Dendritic cell treated with granulocyte-macrophage colony-stimulating factor and Interleukin-4, amounts not matched to agents 40 ng/mL and 50 ng/mL, for 4 days (primary cell): ENCODE results near the gene ORM1.

ENCODE experiments used
- H3K27ac Mint-ChIP-seq: one replicate; pipeline ENCODE4 v1.8.0; 2022; ENCODE audit warnings: mild to moderate bottlenecking, mixed read lengths
- H3K27me3 Mint-ChIP-seq: one replicate; pipeline ENCODE4 v1.8.0; 2022; ENCODE audit warnings: mild to moderate bottlenecking, mixed read lengths
- H3K36me3 Mint-ChIP-seq: one replicate; pipeline ENCODE4 v1.8.0; 2022; ENCODE audit warnings: low read depth, mixed read lengths
- H3K4me1 Mint-ChIP-seq: one replicate; pipeline ENCODE4 v1.8.0; 2022; ENCODE audit warnings: low read depth, mixed read lengths
- H3K4me3 Mint-ChIP-seq: one replicate; pipeline ENCODE4 v1.8.0; 2022; ENCODE audit warnings: mild to moderate bottlenecking, moderate library complexity, mixed read lengths
- H3K9me3 Mint-ChIP-seq: one replicate; pipeline ENCODE4 v1.8.0; 2022; ENCODE audit warnings: mixed read lengths
- intact Hi-C: fragments of 100-400 bp; cut with micrococcal nuclease; formaldehyde crosslinking; loops from one replicate; pipeline ENCODE4 v1.15.0; 2022

ORM1 gene

GRCh38 chr9:114283551-114284111 is 39.3 kb upstream of the ORM1 start:
- intact Hi-C loops, result no loop called here
- no peaks in the 10 kb centered on the region for H3K9me3 Mint-ChIP-seq
- no peaks in the 10 kb centered on the region for H3K27me3 Mint-ChIP-seq
- no peak overlapping the region for H3K4me3 Mint-ChIP-seq
- peaks cover 5% of the 10 kb centered on the region for H3K4me1 Mint-ChIP-seq
- no peak overlapping the region for H3K27ac Mint-ChIP-seq
- H3K36me3 Mint-ChIP-seq, result no peaks in the 10 kb centered on the region

- peaks cover 5% of the 10 kb centered on the region for H3K4me1 Mint-ChIP-seq
- no peak overlapping the region for H3K4me3 Mint-ChIP-seq
- no peaks in the 10 kb centered on the region for H3K27me3 Mint-ChIP-seq
- intact Hi-C loops, result no loop called here
- H3K36me3 Mint-ChIP-seq, result no peaks in the 10 kb centered on the region
- H3K27ac Mint-ChIP-seq, result no peak overlapping the region
- H3K9me3 Mint-ChIP-seq, result no peaks in the 10 kb centered on the region
Observed at GRCh38 chr9:114284316-114285060, 38.4 kb upstream of the ORM1 start.

GRCh38 chr9:114285166-114285867 is 37.6 kb upstream of the ORM1 start:
- H3K27me3 Mint-ChIP-seq, result no peaks in the 10 kb centered on the region
- H3K4me3 Mint-ChIP-seq, result no peak overlapping the region
- intact Hi-C loops, result no loop called here
- no peaks in the 10 kb centered on the region for H3K9me3 Mint-ChIP-seq
- no peak overlapping the region for H3K27ac Mint-ChIP-seq
- H3K4me1 Mint-ChIP-seq, result peaks cover 5% of the 10 kb centered on the region
- no peaks in the 10 kb centered on the region for H3K36me3 Mint-ChIP-seq

GRCh38 chr9:114286146-114286679 is 36.7 kb upstream of the ORM1 start:
- H3K9me3 Mint-ChIP-seq, result no peaks in the 10 kb centered on the region
- peaks cover 4% of the 10 kb centered on the region for H3K27me3 Mint-ChIP-seq
- H3K36me3 Mint-ChIP-seq, result no peaks in the 10 kb centered on the region
- no peak overlapping the region for H3K27ac Mint-ChIP-seq
- intact Hi-C loops, result no loop called here
- no peak overlapping the region for H3K4me3 Mint-ChIP-seq
- peaks cover 5% of the 10 kb centered on the region for H3K4me1 Mint-ChIP-seq

DNA sequence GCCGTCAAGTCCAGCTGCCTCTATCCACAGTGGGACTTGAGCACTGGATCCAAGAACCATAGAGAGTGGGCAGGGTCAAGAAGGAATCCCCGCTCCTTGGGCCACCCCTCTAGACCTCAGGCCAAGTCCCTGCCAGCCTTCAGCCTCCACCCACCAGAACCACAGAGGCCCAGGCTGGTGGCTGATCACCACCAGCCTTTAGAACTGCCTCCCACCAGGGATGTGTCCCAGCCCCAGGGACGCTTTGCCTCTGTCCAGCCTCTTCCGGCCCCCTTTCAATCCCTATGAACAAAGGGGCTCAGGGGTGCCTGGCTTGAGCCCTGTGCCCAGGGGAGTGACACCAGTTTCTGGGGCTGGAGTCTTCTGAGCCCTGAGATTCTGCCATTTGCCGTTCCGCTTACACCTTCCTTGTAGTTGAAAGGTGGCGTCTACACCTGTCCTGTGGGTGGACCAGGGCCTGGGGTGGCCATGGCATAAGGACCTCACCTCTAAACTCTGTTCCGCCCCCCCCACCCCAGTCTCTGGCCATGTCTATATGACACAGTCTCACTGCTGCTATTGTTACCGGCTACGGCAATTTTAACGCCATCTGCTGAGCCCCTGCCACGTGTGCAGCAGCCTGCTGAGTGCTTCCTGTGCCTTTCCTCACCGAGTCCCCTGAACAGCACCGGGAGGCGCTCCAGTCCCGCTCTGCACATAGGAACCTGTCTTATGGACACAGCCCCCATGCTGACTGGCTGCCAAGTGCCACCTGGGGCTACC is 35.7 kb upstream of the ORM1 start:
- Mint-ChIP-seq H3K27me3 (peaks cover 12% of the 10 kb centered on the region), H3K9me3 (no peaks in the 10 kb centered on the region), H3K27ac (no peak overlapping the region), H3K36me3 (no peaks in the 10 kb centered on the region), H3K4me1 (peaks cover 5% of the 10 kb centered on the region), H3K4me3 (no peak overlapping the region)
- intact Hi-C loops, result no loop called here

DNA sequence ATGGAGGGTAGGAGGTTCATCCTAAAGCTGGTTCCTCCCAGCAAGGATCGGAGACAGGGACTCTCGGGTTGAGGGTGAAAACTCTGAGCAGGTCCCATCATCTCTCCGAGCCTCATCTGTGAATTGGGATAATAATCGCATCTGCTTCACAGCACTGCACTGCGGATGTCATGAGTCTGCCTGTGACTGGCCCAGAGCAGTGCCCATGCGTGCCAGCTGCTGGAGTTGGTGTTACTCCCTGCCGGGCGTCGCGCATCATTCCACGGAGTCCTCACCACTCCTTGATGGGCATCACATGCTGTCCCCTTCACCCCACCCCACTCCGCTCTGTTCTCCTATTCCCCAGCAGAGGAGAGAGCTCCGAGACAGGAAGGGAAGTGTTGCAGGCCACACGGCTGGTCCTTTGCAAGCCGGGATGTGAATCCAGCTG is 35.1 kb upstream of the ORM1 start:
- Mint-ChIP-seq H3K4me1 (peaks cover 5% of the 10 kb centered on the region), H3K27me3 (peaks cover 14% of the 10 kb centered on the region)
- intact Hi-C loops, result no loop called here

DNA sequence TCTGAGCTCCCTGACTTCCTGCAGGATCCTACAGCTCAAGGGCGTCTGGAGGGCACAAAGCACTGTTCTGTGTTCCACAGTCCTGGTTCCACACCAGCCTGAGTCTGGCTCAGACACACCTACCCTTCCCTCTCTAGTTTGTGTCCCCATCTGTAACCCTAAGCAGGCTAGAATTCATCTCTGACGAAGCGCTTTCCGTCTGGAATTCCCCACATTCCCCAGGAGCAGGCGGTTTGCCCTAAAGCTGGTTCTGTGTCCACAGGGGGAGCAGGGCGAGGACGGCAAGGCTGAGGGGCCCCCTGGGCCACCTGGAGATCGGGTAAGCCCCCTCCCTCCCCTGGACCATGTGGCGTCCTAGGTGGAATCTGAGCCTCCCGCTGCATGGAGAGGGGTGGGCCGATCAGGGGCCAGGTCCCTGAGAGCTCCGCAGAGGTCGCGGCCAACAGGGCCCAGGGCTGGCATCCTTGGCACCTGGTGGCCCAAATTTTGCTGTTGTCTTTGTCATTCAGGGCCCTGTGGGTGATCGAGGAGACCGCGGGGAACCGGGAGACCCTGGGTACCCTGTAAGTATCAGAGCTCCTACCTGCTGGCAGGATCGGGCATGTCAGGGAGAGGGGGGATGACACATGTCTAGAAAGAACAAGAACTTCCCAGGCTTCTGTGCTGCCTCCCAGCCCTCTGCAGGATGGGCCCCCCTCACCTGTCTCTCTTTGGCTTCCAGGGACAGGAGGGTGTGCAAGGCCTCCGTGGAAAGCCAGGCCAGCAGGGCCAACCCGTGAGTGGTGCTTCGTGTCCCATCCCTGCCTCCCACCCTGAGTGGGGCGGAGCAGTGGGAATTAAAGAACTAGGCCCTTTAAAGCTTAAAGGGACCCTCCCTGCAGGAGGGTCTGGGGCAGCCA is 34.5 kb upstream of the ORM1 start:
- H3K4me3 Mint-ChIP-seq, result no peak overlapping the region
- intact Hi-C loops, result no loop called here
- H3K27me3 Mint-ChIP-seq, result peaks cover 17% of the 10 kb centered on the region
- no peaks in the 10 kb centered on the region for H3K36me3 Mint-ChIP-seq
- H3K27ac Mint-ChIP-seq, result no peak overlapping the region
- peaks cover 5% of the 10 kb centered on the region for H3K4me1 Mint-ChIP-seq
- H3K9me3 Mint-ChIP-seq, result no peaks in the 10 kb centered on the region

More for the DNA sequence above, 35.1 kb upstream of the ORM1 start:
- Mint-ChIP-seq H3K4me3 (no peak overlapping the region), H3K9me3 (no peaks in the 10 kb centered on the region), H3K27ac (no peak overlapping the region), H3K36me3 (no peaks in the 10 kb centered on the region)

DNA sequence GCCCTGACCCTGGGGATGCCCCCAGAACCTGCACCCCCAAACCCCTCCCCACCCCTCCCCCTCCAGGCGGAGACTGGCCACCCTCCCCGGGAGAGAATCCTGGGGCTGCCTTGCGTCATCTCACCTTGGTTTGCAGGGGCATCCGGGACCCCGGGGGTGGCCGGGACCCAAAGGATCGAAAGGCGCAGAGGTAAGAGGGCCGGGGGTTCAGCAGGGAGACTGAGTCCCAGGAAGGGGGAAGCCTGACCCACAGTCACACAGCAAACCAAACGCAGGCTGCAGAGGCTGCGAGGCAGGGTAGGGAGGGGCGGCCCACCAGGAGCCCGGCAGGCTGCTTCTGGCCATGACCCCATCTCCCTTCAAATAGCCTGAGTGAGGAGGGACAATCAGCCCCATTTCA is 33.8 kb upstream of the ORM1 start:
- Mint-ChIP-seq H3K4me1 (peaks cover 5% of the 10 kb centered on the region), H3K4me3 (no peak overlapping the region), H3K36me3 (no peaks in the 10 kb centered on the region), H3K27ac (no peak overlapping the region), H3K9me3 (no peaks in the 10 kb centered on the region), H3K27me3 (peaks cover 18% of the 10 kb centered on the region)
- intact Hi-C loops, result no loop called here

- Mint-ChIP-seq H3K36me3 (no peaks in the 10 kb centered on the region), H3K27me3 (peaks cover 18% of the 10 kb centered on the region), H3K9me3 (peaks cover 5% of the 10 kb centered on the region), H3K4me3 (no peak overlapping the region), H3K4me1 (peaks cover 5% of the 10 kb centered on the region), H3K27ac (no peak overlapping the region)
- intact Hi-C loops, result loop anchor here (2.0 kb wide), 1 partner anchor 181 kb away; no protein-coding TSS in a partner anchor
Observed at GRCh38 chr9:114289571-114290481, 33.1 kb upstream of the ORM1 start.

GRCh38 chr9:114290561-114290986 is 32.3 kb upstream of the ORM1 start:
- peaks cover 12% of the 10 kb centered on the region for H3K9me3 Mint-ChIP-seq
- peaks cover 18% of the 10 kb centered on the region for H3K27me3 Mint-ChIP-seq
- intact Hi-C loops, result loop anchor here (2.0 kb wide), 1 partner anchor 182 kb away; no protein-coding TSS in a partner anchor
- H3K36me3 Mint-ChIP-seq, result no peaks in the 10 kb centered on the region
- no peak overlapping the region for H3K4me3 Mint-ChIP-seq
- H3K4me1 Mint-ChIP-seq, result peaks cover under 1% of the 10 kb centered on the region
- H3K27ac Mint-ChIP-seq, result no peak overlapping the region

DNA sequence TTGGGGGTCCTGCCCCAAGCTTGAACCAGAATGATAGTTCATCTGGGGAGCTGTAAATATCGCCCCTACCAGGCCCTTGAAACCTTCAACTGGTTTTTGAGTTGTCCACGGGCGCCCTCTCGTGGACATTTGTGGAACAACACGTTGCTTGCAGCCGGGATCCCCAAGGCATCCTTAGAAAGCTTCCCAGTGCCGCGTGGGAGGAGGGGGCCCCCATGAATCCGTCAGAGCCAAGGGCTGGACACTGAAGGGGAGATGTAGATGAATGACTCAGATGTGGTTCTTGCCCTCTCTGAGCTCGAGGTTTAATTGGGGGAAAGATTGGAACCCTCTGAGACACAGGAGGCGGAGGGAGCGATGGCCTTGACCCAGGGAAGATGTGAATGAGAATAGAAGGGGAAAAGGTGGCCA is 31.8 kb upstream of the ORM1 start:
- intact Hi-C loops, result loop anchor here (1.0 to 2.0 kb wide), 3 partner anchors 136 to 209 kb away; partner anchors contain the start of gene COL27A1
- Mint-ChIP-seq H3K4me1 (no peaks in the 10 kb centered on the region), H3K27me3 (peaks cover 18% of the 10 kb centered on the region), H3K4me3 (no peak overlapping the region), H3K9me3 (peaks cover 17% of the 10 kb centered on the region), H3K36me3 (no peaks in the 10 kb centered on the region), H3K27ac (no peak overlapping the region)
